ENCODE measurements around the gene ERC2. TPM values are rescaled to one million over a fixed set of nuclear protein-coding genes. Genes with fewer than 3 reads are reported as not detected.

Gene ERC2
- total RNA-seq, 1 donor from 2014 or later = 0.65 TPM

DNA sequence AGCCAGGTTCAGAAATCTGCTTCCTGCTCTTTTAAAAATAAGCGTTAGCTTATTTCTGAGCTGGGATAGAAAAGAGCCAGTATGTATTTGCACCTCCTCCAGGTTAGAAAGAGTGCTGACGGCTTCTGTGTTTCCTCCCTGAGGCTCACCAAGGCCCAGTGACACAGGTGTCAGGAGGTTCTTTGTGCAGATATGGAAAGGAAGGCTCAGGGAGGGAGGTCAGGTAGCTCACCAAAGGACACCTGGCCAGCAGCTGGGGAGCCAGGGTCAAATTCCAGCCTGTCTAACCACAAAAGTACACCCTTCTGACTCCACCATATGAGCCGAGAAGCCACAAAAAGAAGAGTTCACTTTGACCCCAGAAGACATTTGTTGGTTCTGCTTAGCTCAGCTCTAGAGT lies 780.1 kb downstream of the ERC2 start:
- Mint-ChIP-seq H3K4me1 (ENCODE audit: low read depth) (peaks cover 16% of the 10 kb centered on the region), H3K27me3 (ENCODE audit: low read depth) (peaks cover 2% of the 10 kb centered on the region), H3K9me3 (ENCODE audit: low read depth) (no peaks in the 10 kb centered on the region), H3K4me3 (ENCODE audit: unreplicated experiment) (no peak overlapping the region), H3K36me3 (ENCODE audit: low read depth) (no peaks in the 10 kb centered on the region), H3K27ac (ENCODE audit: unreplicated experiment) (no peak overlapping the region)
- no peak for TF ChIP-seq CTCF (IDR thresholded peaks at IDR 0.05)
- DNase-seq (ENCODE audit: low spot score) = no peak

DNA sequence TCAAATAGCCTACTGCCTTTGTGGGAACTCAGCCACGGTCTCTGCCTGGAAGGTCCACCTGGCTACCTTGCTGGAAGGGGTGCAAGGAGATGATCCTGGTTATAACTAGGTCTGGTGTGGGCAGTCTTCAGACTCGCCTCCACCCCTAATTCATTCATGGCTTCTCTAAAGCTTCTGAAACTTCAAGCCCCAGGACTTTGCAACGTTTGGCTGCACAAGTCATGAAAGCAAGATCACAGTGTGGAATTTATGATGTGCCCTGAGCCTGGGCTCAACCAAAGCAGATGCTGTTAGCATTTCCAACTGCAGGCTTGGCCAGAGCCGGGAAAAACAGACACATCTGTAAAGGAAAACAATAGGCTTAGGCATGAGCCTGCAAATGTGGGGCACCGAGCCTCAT lies 780.7 kb downstream of the ERC2 start:
- Mint-ChIP-seq H3K9me3 (ENCODE audit: low read depth) (no peaks in the 10 kb centered on the region), H3K36me3 (ENCODE audit: low read depth) (no peaks in the 10 kb centered on the region), H3K27me3 (ENCODE audit: low read depth) (peaks cover 2% of the 10 kb centered on the region), H3K4me3 (ENCODE audit: unreplicated experiment) (no peak overlapping the region), H3K27ac (ENCODE audit: unreplicated experiment) (no peak overlapping the region), H3K4me1 (ENCODE audit: low read depth) (peaks cover 9% of the 10 kb centered on the region)
- no peak for TF ChIP-seq CTCF (IDR thresholded peaks at IDR 0.05)
- no peak for DNase-seq (ENCODE audit: low spot score)

- Mint-ChIP-seq H3K27ac (ENCODE audit: unreplicated experiment) (no peak overlapping the region), H3K9me3 (ENCODE audit: low read depth) (no peaks in the 10 kb centered on the region), H3K27me3 (ENCODE audit: low read depth) (peaks cover 2% of the 10 kb centered on the region), H3K36me3 (ENCODE audit: low read depth) (no peaks in the 10 kb centered on the region), H3K4me1 (ENCODE audit: low read depth) (peaks cover 6% of the 10 kb centered on the region), H3K4me3 (ENCODE audit: unreplicated experiment) (no peak overlapping the region)
- DNase-seq (ENCODE audit: low spot score) = no peak
- no peak for TF ChIP-seq CTCF (IDR thresholded peaks at IDR 0.05)
These were observed 781.6 kb downstream of the ERC2 start for GRCh38 chr3:55686426-55687254.

DNA sequence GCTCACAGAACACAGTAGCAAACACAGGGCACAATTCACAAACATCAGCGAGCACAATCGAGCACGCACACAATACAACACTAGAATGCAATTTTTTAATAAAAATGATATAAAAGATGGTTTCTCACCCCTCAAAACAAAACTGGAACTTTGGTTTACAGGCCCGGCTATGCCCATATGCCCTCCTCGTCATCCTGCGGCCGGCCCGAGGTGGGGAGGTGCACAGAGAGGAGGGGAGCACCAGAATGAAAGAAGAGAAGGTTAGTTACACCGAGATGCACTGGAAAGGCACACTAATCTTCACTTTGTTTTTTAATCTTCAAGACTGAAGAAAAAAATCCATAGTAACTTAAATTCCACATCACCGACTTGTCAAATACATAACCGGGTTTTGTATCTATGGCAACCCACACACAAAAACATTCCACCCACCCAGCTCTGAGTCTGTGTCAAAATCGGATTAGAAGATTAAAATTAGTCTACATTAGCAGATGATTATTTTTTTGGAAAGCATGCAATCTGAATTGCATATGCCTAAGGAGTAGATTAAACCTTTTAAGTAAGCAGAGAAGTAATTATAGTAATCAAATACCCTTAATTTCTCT lies 784.5 kb downstream of the ERC2 start:
- no peak for TF ChIP-seq CTCF (IDR thresholded peaks at IDR 0.05)
- no peak for DNase-seq (ENCODE audit: low spot score)
- no peak overlapping the region for H3K27ac Mint-ChIP-seq (ENCODE audit: unreplicated experiment)
- no peak overlapping the region for H3K4me3 Mint-ChIP-seq (ENCODE audit: unreplicated experiment)
- H3K27me3 Mint-ChIP-seq (ENCODE audit: low read depth) = peaks cover 1% of the 10 kb centered on the region
- no peaks in the 10 kb centered on the region for H3K36me3 Mint-ChIP-seq (ENCODE audit: low read depth)
- H3K4me1 Mint-ChIP-seq (ENCODE audit: low read depth) = peaks cover 6% of the 10 kb centered on the region
- no peaks in the 10 kb centered on the region for H3K9me3 Mint-ChIP-seq (ENCODE audit: low read depth)

- DNase-seq (ENCODE audit: low spot score) = no peak
- H3K36me3 Mint-ChIP-seq (ENCODE audit: low read depth) = no peaks in the 10 kb centered on the region
- H3K4me1 Mint-ChIP-seq (ENCODE audit: low read depth) = peaks cover 6% of the 10 kb centered on the region
These were observed 785.8 kb downstream of the ERC2 start for GRCh38 chr3:55682461-55682860.

More at GRCh38 chr3:55682461-55682860, 785.8 kb downstream of the ERC2 start:
- H3K9me3 Mint-ChIP-seq (ENCODE audit: low read depth) = no peaks in the 10 kb centered on the region
- no peak overlapping the region for H3K27ac Mint-ChIP-seq (ENCODE audit: unreplicated experiment)
- H3K4me3 Mint-ChIP-seq (ENCODE audit: unreplicated experiment) = no peak overlapping the region
- no peaks in the 10 kb centered on the region for H3K27me3 Mint-ChIP-seq (ENCODE audit: low read depth)
- no peak for TF ChIP-seq CTCF (IDR thresholded peaks at IDR 0.05)

Data from chondrocyte (in vitro differentiated cells).